B cell (primary cell): ENCODE results near the gene NINJ2. TPM values are rescaled to one million over a fixed set of nuclear protein-coding genes. Genes with fewer than 3 reads are reported as not detected.

Experiments
- ATAC-seq: fragments of 200-7000 bp; cut with Tn5 transposase; one replicate; pipeline ENCODE4 v1.10.0; 2021; ENCODE audit warnings: low read depth, mild to moderate bottlenecking, moderate number of reproducible peaks, moderate library complexity
- CTCF ChIA-PET: fragments of 350-600 bp; sonication (Branson Sonifier 250); formaldehyde crosslinking; loops from one replicate; lab custom pipeline; 2021; ENCODE audit warnings: antibody characterized with exemption, inconsistent platforms; lab: Charles Lee
- POLR2A ChIA-PET: fragments of 350-600 bp; sonication (Branson Sonifier 250); formaldehyde crosslinking; loops from one replicate; lab custom pipeline; 2021; ENCODE audit warnings: antibody characterized with exemption; lab: Charles Lee
- DNase-seq: peaks from one replicate; pipeline ENCODE4 v3.0.0; 2013
- H2AFZ ChIP-seq: 2 replicates; pipeline ENCODE4 v1.6.1; 2012; ENCODE audit warnings: mild to moderate bottlenecking, low read depth, low read length; ENCODE audit not compliant: insufficient read depth, poor library complexity, severe bottlenecking
- H3K27ac ChIP-seq, 2 donors: 1 replicate in 1 of 2; 2 replicates in 1 of 2; pipeline ENCODE4 v1.5.1; 2012 to 2013; ENCODE audit warnings: low read length in 2 of 2, mild to moderate bottlenecking in 2 of 2, moderate library complexity in 1 of 2
- H3K27me3 ChIP-seq, 4 experiments: fragments of 200-600 bp in 1 of 4; sonication (generic) in 1 of 4; replicated peaks in 1 of 4; 1 replicate in 2 of 4; 2 replicates in 2 of 4; pipeline versions ENCODE4 v1.6.1 to v1.7.0; 2013 to 2016; ENCODE audit warnings: low read length in 3 of 4, mild to moderate bottlenecking in 2 of 4, mixed read lengths in 1 of 4, moderate library complexity in 1 of 4; ENCODE audit not compliant: insufficient read depth in 4 of 4, control insufficient read depth in 3 of 4; ENCODE audit errors: control extremely low read depth in 1 of 4
- H3K36me3 ChIP-seq, 2 experiments: replicated peaks in 1 of 2; 1 replicate in 1 of 2; 2 replicates in 1 of 2; pipeline versions ENCODE4 v1.6.1 to v1.7.1; 2013; ENCODE audit warnings: low read length in 1 of 2; ENCODE audit not compliant: insufficient read depth in 2 of 2, control insufficient read depth in 1 of 2; ENCODE audit errors: control extremely low read depth in 1 of 2, extremely low read depth in 1 of 2
- H3K4me1 ChIP-seq, 2 donors: fragments of 200-600 bp in 1 of 2; sonication (generic) in 1 of 2; 1 replicate in 1 of 2; 2 replicates in 1 of 2; pipeline versions ENCODE4 v1.5.1 to v1.6.1; 2013 to 2017; ENCODE audit warnings: low read length in 2 of 2; ENCODE audit not compliant: control insufficient read depth in 2 of 2, insufficient read depth in 2 of 2
- H3K4me2 ChIP-seq: replicated peaks from 2 replicates; pipeline ENCODE3; 2012; ENCODE audit warnings: mild to moderate bottlenecking, low read depth, low read length; ENCODE audit not compliant: poor library complexity, severe bottlenecking
- H3K4me3 ChIP-seq, 5 experiments: fragments of 200-600 bp in 1 of 5; sonication (generic) in 1 of 5; 1 replicate in 3 of 5; 2 replicates in 2 of 5; pipeline versions ENCODE4 v1.5.1 to v1.7.0; 2011 to 2016; ENCODE audit warnings: low read length in 4 of 5, mild to moderate bottlenecking in 4 of 5, low read depth in 2 of 5, control low read depth in 1 of 5, moderate library complexity in 1 of 5; ENCODE audit not compliant: insufficient read depth in 1 of 5; ENCODE audit errors: control extremely low read depth in 1 of 5, extremely low read depth in 1 of 5
- H3K79me2 ChIP-seq: fragments of 200-600 bp; sonication (generic); one replicate; pipeline ENCODE4 v1.6.0; 2016; ENCODE audit warnings: low read length; ENCODE audit not compliant: control insufficient read depth, insufficient read depth
- H3K9ac ChIP-seq: fragments of 200-600 bp; sonication (generic); 2 replicates; pipeline ENCODE4 v1.6.1; 2017; ENCODE audit warnings: mild to moderate bottlenecking, low read length, moderate library complexity
- H3K9me3 ChIP-seq, 3 donors: one replicate each; pipeline versions ENCODE4 v1.6.1 to v1.7.1; 2013; ENCODE audit warnings: low read length in 2 of 3; ENCODE audit not compliant: control insufficient read depth in 2 of 3, insufficient read depth in 1 of 3; ENCODE audit errors: control extremely low read depth in 1 of 3
- H4K20me1 ChIP-seq: 2 replicates; pipeline ENCODE4 v1.6.0; 2012; ENCODE audit warnings: mild to moderate bottlenecking, low read length; ENCODE audit not compliant: insufficient read depth, control insufficient read depth, poor library complexity, severe bottlenecking
- H3K27ac Mint-ChIP-seq: one replicate; pipeline ENCODE4 v1.8.0; 2021; ENCODE audit warnings: mixed read lengths
- H3K27me3 Mint-ChIP-seq: one replicate; pipeline ENCODE4 v1.8.0; 2021; ENCODE audit warnings: mixed read lengths
- H3K4me1 Mint-ChIP-seq: one replicate; pipeline ENCODE4 v1.8.0; 2021; ENCODE audit warnings: mixed read lengths
- H3K4me3 Mint-ChIP-seq: one replicate; pipeline ENCODE4 v1.8.0; 2021; ENCODE audit warnings: mixed read lengths
- H3K9me3 Mint-ChIP-seq: one replicate; pipeline ENCODE4 v1.8.0; 2022; ENCODE audit warnings: mixed read lengths; ENCODE audit not compliant: insufficient read depth
- CTCF ChIP-seq: fragments of 200-600 bp; IDR thresholded peaks from one replicate; pipeline ENCODE4 v1.8.0; 2022; ENCODE audit warnings: antibody characterized with exemption, mild to moderate bottlenecking
- EZH2 ChIP-seq: IDR thresholded peaks from 2 replicates; pipeline ENCODE4 v1.6.1; 2012; ENCODE audit warnings: borderline replicate concordance, low read depth, mild to moderate bottlenecking, moderate library complexity, low read length; ENCODE audit not compliant: insufficient read depth, poor library complexity, severe bottlenecking
- WGBS: methylation state at CpG from one replicate; pipeline ENCODE4 v1.1.5; 2013; ENCODE audit warnings: missing lambda C conversion rate; ENCODE audit not compliant: insufficient coverage; 5-methylcytosine and 5-hydroxymethylcytosine counted together
- intact Hi-C: fragments of 100-400 bp; cut with micrococcal nuclease; formaldehyde crosslinking; loops from one replicate; pipeline ENCODE4 v1.10.0; 2022
- polyA minus RNA-seq: library from RNA; depleted of rRNA, polyadenylated mRNA; stranded (reverse); fragments of >200 nt; gene quantifications from 2 replicates; pipeline ENCODE4 v1.2.3, GENCODE V29; 2012
- polyA plus RNA-seq: library from polyadenylated mRNA; depleted of rRNA; stranded (reverse); fragments of >200 nt; gene quantifications from 2 replicates; pipeline ENCODE4 v1.2.3, GENCODE V29; 2012
- total RNA-seq, 2 donors: library from RNA; stranded (reverse); fragments of 120-200 nt in 1 of 2; gene quantifications; 1 replicate in 1 of 2; 2 replicates in 1 of 2; pipeline versions ENCODE4 v1.2.3 to v1.2.4, GENCODE V29; 2013 to 2022

NINJ2 gene, protein sequence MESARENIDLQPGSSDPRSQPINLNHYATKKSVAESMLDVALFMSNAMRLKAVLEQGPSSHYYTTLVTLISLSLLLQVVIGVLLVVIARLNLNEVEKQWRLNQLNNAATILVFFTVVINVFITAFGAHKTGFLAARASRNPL
- total RNA-seq (2.9 TPM in 2 replicates), polyA plus RNA-seq (5.9 and 10.2 TPM in 2 replicates), polyA minus RNA-seq (3.8 and 6.7 TPM in 2 replicates)
- total RNA-seq (2013) = 3.6 TPM

DNA sequence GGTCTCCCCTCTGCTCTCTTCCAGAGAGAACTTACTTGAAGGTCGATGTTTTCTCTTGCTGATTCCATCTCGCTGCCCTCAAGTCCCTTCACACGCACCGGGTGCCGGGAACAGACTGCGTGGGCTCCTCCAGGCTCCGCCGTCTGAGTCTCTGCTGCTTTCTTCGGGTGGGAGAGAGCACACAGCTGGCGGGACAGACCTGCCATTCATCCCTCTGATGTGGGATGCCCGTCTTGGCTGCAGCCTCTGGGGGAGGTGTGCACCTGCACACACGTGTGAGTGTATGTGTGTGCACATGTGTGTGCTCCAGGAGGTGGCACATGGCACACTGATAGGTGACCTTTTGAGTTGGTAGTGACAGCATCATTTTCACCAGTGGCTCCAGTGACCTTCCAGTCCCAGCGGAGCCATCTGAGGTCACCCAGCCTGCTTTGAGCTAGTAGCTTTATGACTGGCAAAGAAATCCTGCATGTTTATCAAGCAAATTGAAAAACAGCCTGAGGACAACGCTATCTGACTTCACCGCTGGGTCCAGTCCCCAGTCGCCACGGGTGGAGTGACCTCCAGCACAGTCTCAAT is at the start of gene NINJ2:
Gene NINJ2 (minus strand): TSS at position 153 of the 579 bp plus-strand sequence. CDS start 85 bp downstream, at position 68.
- Histone ChIP-seq H3K9me3 (peaks cover 0 to 7% (median 0%) of the 10 kb centered on the region in 3 donors), H3K9ac (no peak within 1 kb of the TSS), H3K4me2 (peak within 1 kb of the TSS; percentile 25), H3K27ac (no peak within 1 kb of the TSS), H3K4me3 (no peak within 1 kb of the TSS), H2AFZ (peak within 1 kb of the TSS; percentile 60), H3K79me2 (peaks cover 3% of the 10 kb centered on the region), H3K36me3 (no peaks in the 10 kb centered on the region), H3K27me3 (no peaks in the 10 kb centered on the region), H4K20me1 (no peaks in the 10 kb centered on the region), H3K4me1 (peaks cover 34 to 38% of the 10 kb centered on the region in 2 donors)
- H3K27me3 Mint-ChIP-seq = no peaks in the 10 kb centered on the region
- intact Hi-C loops = no loop called here
- peak within 1 kb of the TSS; percentile 33 for H3K27ac Mint-ChIP-seq
- TF ChIP-seq EZH2 (no peak), CTCF (no peak)
- no peaks in the 10 kb centered on the region for H3K9me3 Mint-ChIP-seq
- 85% methylated on average over 15 of the region's 17 CpGs for WGBS
- DNase-seq = no peak
- ChIA-PET POLR2A (interaction anchor here (0.6 kb wide), 1 partner anchor 89 kb away, joined by 3 read pairs; the partner anchor contains the start of gene WNK1), CTCF (interaction anchor here (1.0 to 1.6 kb wide), 3 partner anchors 10 to 49 kb away, joined by 3 to 4 read pairs (median 3); no protein-coding TSS in a partner anchor)
- no peak for ATAC-seq
- H3K4me3 Mint-ChIP-seq = no peak within 1 kb of the TSS
- peaks cover 44% of the 10 kb centered on the region for H3K4me1 Mint-ChIP-seq
